ENCODE results near the gene SREBF2.

The SREBF2 gene

GRCh38 chr22:41923595-41924276 is 90.8 kb downstream of the SREBF2 start:
- Histone ChIP-seq H3K9me3 (ENCODE audit: low read length) (no peaks in the 10 kb centered on the region), H3K27me3 (ENCODE audit: insufficient read depth, low read length) (peaks cover 2% of the 10 kb centered on the region), H2AFZ (ENCODE audit: low read depth, low read length) (no peak overlapping the region), H3K4me3 (ENCODE audit: low read length) (no peak overlapping the region), H3K36me3 (ENCODE audit: insufficient read depth, low read length) (no peaks in the 10 kb centered on the region), H3K4me1 (ENCODE audit: insufficient read depth, low read length) (peaks cover 11% of the 10 kb centered on the region)

DNA sequence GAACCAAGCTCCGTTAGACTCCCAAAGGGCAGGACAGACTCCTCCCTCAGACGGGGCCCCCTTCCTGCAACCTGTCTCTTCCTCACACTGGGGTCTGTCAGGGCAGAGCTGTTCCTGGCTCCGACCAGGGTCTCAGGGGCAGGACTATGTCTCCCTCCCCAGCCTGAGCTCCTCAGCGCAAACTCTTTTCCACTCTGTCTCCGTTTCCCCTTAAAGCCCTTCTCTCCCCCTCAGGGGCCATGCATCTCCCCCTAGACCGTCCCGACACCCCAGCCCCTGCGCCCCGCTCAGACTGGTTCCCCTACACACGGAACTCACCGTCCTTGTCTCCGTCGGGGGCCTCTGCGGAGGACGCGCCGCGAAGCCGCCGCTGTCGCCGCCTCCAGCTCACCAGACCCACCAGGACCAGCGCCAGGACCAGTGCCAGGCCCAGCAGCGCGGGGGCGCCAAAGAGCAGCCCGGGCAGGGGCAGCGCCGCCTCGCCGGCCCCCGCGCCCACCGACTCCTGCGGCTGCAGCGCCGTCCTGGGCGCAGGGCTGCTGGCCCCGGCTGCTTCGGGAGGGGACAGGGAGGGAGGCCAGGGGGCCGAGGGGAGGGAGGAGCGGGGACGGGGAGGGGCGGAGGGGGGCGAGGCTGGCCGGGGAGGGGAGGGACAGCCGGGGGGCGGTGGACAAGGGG is 93.0 kb downstream of the SREBF2 start:
- H3K4me3 ChIP-seq (ENCODE audit: low read length) = no peak overlapping the region
- H3K36me3 ChIP-seq (ENCODE audit: insufficient read depth, low read length) = no peaks in the 10 kb centered on the region
- peaks cover 8% of the 10 kb centered on the region for H3K4me1 ChIP-seq (ENCODE audit: insufficient read depth, low read length)
- H3K27me3 ChIP-seq (ENCODE audit: insufficient read depth, low read length) = no peaks in the 10 kb centered on the region
- no peaks in the 10 kb centered on the region for H3K9me3 ChIP-seq (ENCODE audit: low read length)
- H2AFZ ChIP-seq (ENCODE audit: low read depth, low read length) = no peak overlapping the region

DNA sequence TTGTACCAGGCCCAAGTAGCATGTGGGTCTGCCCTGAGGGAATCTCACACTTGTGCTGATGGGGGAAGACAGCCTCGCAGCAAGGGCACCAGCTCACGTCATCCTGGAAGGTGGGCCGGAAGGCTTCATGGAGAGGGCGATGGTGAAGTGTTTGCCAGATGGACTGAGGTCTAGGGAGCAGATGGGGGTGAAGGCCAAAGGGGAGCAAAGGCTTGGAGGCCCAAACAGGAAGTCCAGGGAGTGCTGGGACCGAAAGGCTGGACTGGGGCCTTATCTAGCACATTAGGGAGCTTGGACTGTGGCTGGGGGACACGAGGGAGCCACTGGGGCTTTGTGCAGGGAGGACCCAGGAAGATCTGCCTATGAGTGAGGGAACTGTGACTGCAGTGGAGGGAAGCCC is 94.9 kb downstream of the SREBF2 start:
- no peak overlapping the region for H3K4me3 ChIP-seq (ENCODE audit: low read length)
- no peak overlapping the region for H2AFZ ChIP-seq (ENCODE audit: low read depth, low read length)
- no peaks in the 10 kb centered on the region for H3K9me3 ChIP-seq (ENCODE audit: low read length)
- H3K4me1 ChIP-seq (ENCODE audit: insufficient read depth, low read length) = peaks cover 8% of the 10 kb centered on the region
- no peaks in the 10 kb centered on the region for H3K36me3 ChIP-seq (ENCODE audit: insufficient read depth, low read length)
- H3K27me3 ChIP-seq (ENCODE audit: insufficient read depth, low read length) = no peaks in the 10 kb centered on the region

- no peaks in the 10 kb centered on the region for H3K27me3 ChIP-seq (ENCODE audit: insufficient read depth, low read length)
- H3K4me1 ChIP-seq (ENCODE audit: insufficient read depth, low read length) = peaks cover 8% of the 10 kb centered on the region
- H3K4me3 ChIP-seq (ENCODE audit: low read length) = no peak overlapping the region
- H3K9me3 ChIP-seq (ENCODE audit: low read length) = no peaks in the 10 kb centered on the region
- H2AFZ ChIP-seq (ENCODE audit: low read depth, low read length) = no peak overlapping the region
- no peaks in the 10 kb centered on the region for H3K36me3 ChIP-seq (ENCODE audit: insufficient read depth, low read length)
These were observed 95.9 kb downstream of the SREBF2 start for GRCh38 chr22:41928593-41929417.

- Histone ChIP-seq H3K9me3 (ENCODE audit: low read length) (no peaks in the 10 kb centered on the region), H3K4me3 (ENCODE audit: low read length) (no peak overlapping the region), H3K4me1 (ENCODE audit: insufficient read depth, low read length) (peaks cover 8% of the 10 kb centered on the region), H3K27me3 (ENCODE audit: insufficient read depth, low read length) (no peaks in the 10 kb centered on the region), H3K36me3 (ENCODE audit: insufficient read depth, low read length) (no peaks in the 10 kb centered on the region), H2AFZ (ENCODE audit: low read depth, low read length) (no peak overlapping the region)
These were observed 96.5 kb downstream of the SREBF2 start for GRCh38 chr22:41929418-41929810.

DNA sequence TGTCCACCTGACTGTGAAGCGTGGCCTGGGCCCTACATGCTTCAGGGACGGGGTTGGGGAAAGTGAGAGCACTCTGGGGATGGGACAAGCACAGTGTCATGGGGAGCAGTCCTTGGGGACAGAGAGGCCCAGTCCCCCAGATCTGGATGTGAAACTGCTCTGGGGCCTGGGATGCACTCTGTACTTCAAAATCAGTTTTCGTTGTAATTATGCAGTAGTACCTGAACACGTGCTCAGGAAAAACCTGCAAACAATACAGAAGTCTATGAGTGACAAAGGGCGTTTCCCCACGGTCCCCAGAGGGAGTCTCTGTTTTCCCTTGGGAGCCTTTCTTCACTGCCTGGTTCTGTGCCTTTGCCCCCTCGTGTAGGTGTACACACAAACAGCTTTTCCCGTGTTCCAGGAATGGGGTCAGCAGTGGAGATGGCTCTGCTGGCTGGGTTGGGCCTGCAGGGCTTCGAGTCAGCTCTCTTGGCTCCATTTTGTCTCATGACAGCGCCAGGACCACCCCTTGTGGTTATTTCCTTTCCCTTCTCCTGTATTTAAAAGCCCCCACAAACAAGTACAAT is 98.9 kb downstream of the SREBF2 start:
- Histone ChIP-seq H3K27me3 (ENCODE audit: insufficient read depth, low read length) (no peaks in the 10 kb centered on the region), H3K4me1 (ENCODE audit: insufficient read depth, low read length) (peaks cover 8% of the 10 kb centered on the region), H3K9me3 (ENCODE audit: low read length) (no peaks in the 10 kb centered on the region), H3K4me3 (ENCODE audit: low read length) (no peak overlapping the region), H3K36me3 (ENCODE audit: insufficient read depth, low read length) (peaks cover under 1% of the 10 kb centered on the region), H2AFZ (ENCODE audit: low read depth, low read length) (no peak overlapping the region)

DNA sequence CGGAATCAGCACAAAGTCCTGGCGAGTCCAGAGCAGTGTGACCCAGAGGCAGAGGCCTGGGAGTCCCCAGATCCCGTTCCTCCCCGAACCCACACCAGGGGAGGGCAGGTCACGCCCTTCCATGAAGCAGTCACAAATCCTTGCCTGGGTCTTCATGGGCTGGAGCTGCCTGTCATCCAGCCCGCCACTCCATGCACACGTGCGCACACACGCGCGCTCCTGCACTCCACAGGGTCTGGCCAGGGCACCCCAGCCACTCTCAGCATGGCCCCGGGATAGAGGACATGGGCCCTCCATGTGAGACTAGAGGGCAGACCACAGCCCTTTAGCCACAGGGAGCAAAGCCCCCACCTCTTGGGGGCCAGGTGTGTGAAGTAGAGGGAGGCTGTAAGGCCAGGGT is 99.4 kb downstream of the SREBF2 start:
- no peaks in the 10 kb centered on the region for H3K9me3 ChIP-seq (ENCODE audit: low read length)
- H3K4me3 ChIP-seq (ENCODE audit: low read length) = no peak overlapping the region
- H3K4me1 ChIP-seq (ENCODE audit: insufficient read depth, low read length) = peaks cover 8% of the 10 kb centered on the region
- no peak overlapping the region for H2AFZ ChIP-seq (ENCODE audit: low read depth, low read length)
- H3K36me3 ChIP-seq (ENCODE audit: insufficient read depth, low read length) = peaks cover 5% of the 10 kb centered on the region
- H3K27me3 ChIP-seq (ENCODE audit: insufficient read depth, low read length) = no peaks in the 10 kb centered on the region

- Histone ChIP-seq H3K27me3 (ENCODE audit: insufficient read depth, low read length) (no peaks in the 10 kb centered on the region), H3K9me3 (ENCODE audit: low read length) (no peaks in the 10 kb centered on the region), H3K4me3 (ENCODE audit: low read length) (no peak overlapping the region), H2AFZ (ENCODE audit: low read depth, low read length) (no peak overlapping the region), H3K4me1 (ENCODE audit: insufficient read depth, low read length) (peaks cover 3% of the 10 kb centered on the region), H3K36me3 (ENCODE audit: insufficient read depth, low read length) (peaks cover 12% of the 10 kb centered on the region)
These were observed 100.7 kb downstream of the SREBF2 start for GRCh38 chr22:41933411-41934177.

DNA sequence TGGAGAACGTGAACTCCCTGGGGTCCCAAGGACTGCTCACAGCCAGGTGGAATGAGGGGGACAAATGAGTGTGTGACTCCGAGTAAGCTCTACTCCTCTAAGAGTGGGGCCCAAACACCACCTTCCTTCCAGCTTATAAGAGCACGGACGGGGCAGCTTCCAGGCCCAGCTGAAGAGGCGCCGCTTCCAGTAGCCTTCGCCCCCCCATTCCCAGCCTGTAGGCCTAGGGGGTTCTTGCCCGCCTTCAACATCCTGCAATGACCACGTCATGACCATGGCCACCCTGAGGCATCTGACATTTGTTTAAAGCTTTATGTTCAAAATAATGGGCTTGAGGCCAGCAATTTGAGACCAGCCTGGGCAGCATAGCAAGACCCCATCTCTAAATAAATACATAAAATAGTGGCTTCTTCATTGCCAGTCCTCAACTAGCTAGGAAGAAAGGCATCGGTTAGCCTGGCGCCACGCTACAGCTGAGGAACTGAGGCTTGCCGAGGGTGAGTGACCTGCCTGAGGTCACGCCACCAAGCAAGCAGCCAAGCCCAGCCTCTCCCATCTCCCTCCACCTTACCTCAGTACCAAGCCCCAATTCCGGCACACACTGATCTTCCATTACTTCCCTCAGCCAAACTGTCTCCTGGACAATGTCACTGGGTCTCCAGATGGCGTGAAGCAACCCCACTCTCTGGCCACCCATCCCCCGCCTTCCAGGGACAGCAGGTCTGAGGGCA is 101.5 kb downstream of the SREBF2 start:
- H3K4me1 ChIP-seq (ENCODE audit: insufficient read depth, low read length) = no peaks in the 10 kb centered on the region
- no peak overlapping the region for H2AFZ ChIP-seq (ENCODE audit: low read depth, low read length)
- no peaks in the 10 kb centered on the region for H3K9me3 ChIP-seq (ENCODE audit: low read length)
- H3K36me3 ChIP-seq (ENCODE audit: insufficient read depth, low read length) = peaks cover 20% of the 10 kb centered on the region
- H3K27me3 ChIP-seq (ENCODE audit: insufficient read depth, low read length) = no peaks in the 10 kb centered on the region
- H3K4me3 ChIP-seq (ENCODE audit: low read length) = no peak overlapping the region

GRCh38 chr22:41935015-41935351 is 102.1 kb downstream of the SREBF2 start:
- Histone ChIP-seq H3K27me3 (ENCODE audit: insufficient read depth, low read length) (no peaks in the 10 kb centered on the region), H2AFZ (ENCODE audit: low read depth, low read length) (no peak overlapping the region), H3K36me3 (ENCODE audit: insufficient read depth, low read length) (peaks cover 21% of the 10 kb centered on the region), H3K4me3 (ENCODE audit: low read length) (no peak overlapping the region), H3K4me1 (ENCODE audit: insufficient read depth, low read length) (no peaks in the 10 kb centered on the region), H3K9me3 (ENCODE audit: low read length) (no peaks in the 10 kb centered on the region)

- Histone ChIP-seq H3K4me1 (ENCODE audit: insufficient read depth, low read length) (no peaks in the 10 kb centered on the region), H3K27me3 (ENCODE audit: insufficient read depth, low read length) (no peaks in the 10 kb centered on the region), H3K4me3 (ENCODE audit: low read length) (no peak overlapping the region), H3K9me3 (ENCODE audit: low read length) (no peaks in the 10 kb centered on the region), H3K36me3 (ENCODE audit: insufficient read depth, low read length) (peaks cover 21% of the 10 kb centered on the region), H2AFZ (ENCODE audit: low read depth, low read length) (no peak overlapping the region)
These were observed 102.6 kb downstream of the SREBF2 start for GRCh38 chr22:41935509-41935908.

- H2AFZ ChIP-seq (ENCODE audit: low read depth, low read length) = no peak overlapping the region
- no peaks in the 10 kb centered on the region for H3K4me1 ChIP-seq (ENCODE audit: insufficient read depth, low read length)
- peaks cover 26% of the 10 kb centered on the region for H3K36me3 ChIP-seq (ENCODE audit: insufficient read depth, low read length)
- H3K9me3 ChIP-seq (ENCODE audit: low read length) = no peaks in the 10 kb centered on the region
- no peak overlapping the region for H3K4me3 ChIP-seq (ENCODE audit: low read length)
- H3K27me3 ChIP-seq (ENCODE audit: insufficient read depth, low read length) = no peaks in the 10 kb centered on the region
These were observed 103.9 kb downstream of the SREBF2 start for GRCh38 chr22:41936894-41937169.
